Mesothelial cell of epicardium (in vitro differentiated cells): Measurements from ENCODE around the gene RNF157. TPM values are rescaled to one million over a fixed set of nuclear protein-coding genes. Genes with fewer than 3 reads are reported as not detected.

ENCODE experiments used
- DNase-seq, 2 experiments: peaks; one replicate each; pipeline ENCODE4 v3.0.0; 2021; ENCODE audit warnings: low spot score in 2 of 2; ENCODE audit not compliant: unreplicated experiment in 2 of 2
- H3K27ac Mint-ChIP-seq: 2 replicates; pipeline ENCODE4 v1.8.0; 2021; ENCODE audit warnings: mixed read lengths
- H3K27me3 Mint-ChIP-seq: 2 replicates; pipeline ENCODE4 v1.8.0; 2021; ENCODE audit warnings: low read depth, mixed read lengths
- H3K36me3 Mint-ChIP-seq: 2 replicates; pipeline ENCODE4 v1.8.0; 2021; ENCODE audit warnings: mixed read lengths
- H3K4me1 Mint-ChIP-seq: 2 replicates; pipeline ENCODE4 v1.8.0; 2021; ENCODE audit warnings: mixed read lengths
- H3K4me3 Mint-ChIP-seq: 2 replicates; pipeline ENCODE4 v1.8.0; 2021; ENCODE audit warnings: mild to moderate bottlenecking, moderate library complexity, mixed read lengths
- H3K9me3 Mint-ChIP-seq: 2 replicates; pipeline ENCODE4 v1.8.0; 2021; ENCODE audit warnings: mixed read lengths
- CTCF ChIP-seq: fragments of 200-600 bp; sonication (generic); IDR thresholded peaks from one replicate; pipeline ENCODE4 v1.5.0; 2021; ENCODE audit warnings: antibody characterized with exemption; ENCODE audit not compliant: unreplicated experiment
- microRNA-seq: library from miRNA; unstranded; fragments of <30 nt; microRNA quantifications from one replicate; pipeline ENCODE4 v1.2.0, GENCODE V29; 2021; ENCODE audit warnings: inconsistent platforms, mixed read lengths
- total RNA-seq: library from RNA; stranded (reverse); gene quantifications from 3 replicates; pipeline ENCODE4 v1.2.1, GENCODE V29; 2021

Gene RNF157
- total RNA-seq, 1 donor from 2014 or later = 8.0 TPM

- Mint-ChIP-seq H3K27me3 (no peaks in the 10 kb centered on the region), H3K36me3 (peaks cover 38% of the 10 kb centered on the region), H3K27ac (no peak overlapping the region), H3K9me3 (no peaks in the 10 kb centered on the region), H3K4me1 (no peaks in the 10 kb centered on the region), H3K4me3 (no peak overlapping the region)
- DNase-seq = no peak
- no peak for TF ChIP-seq CTCF
Measured at GRCh38 chr17:76094046-76094445, 146.2 kb downstream of the RNF157 start.

- no peak for DNase-seq
- no peak for TF ChIP-seq CTCF
- Mint-ChIP-seq H3K36me3 (peaks cover 37% of the 10 kb centered on the region), H3K27ac (no peak overlapping the region), H3K9me3 (no peaks in the 10 kb centered on the region), H3K27me3 (no peaks in the 10 kb centered on the region), H3K4me1 (no peaks in the 10 kb centered on the region), H3K4me3 (no peak overlapping the region)
Measured at GRCh38 chr17:76092526-76093413, 147.5 kb downstream of the RNF157 start.

Small RNAs within 50 kb of the gene (microRNA-seq; reads per million reads assigned to microRNA genes)
- 9.4 reads per million, percentile 31 among the genes with 10 or more reads in this experiment for gene MIR6868

Other genes with a start within 250 kb of the RNF157 start
- gene CDK3, start 239.6 kb downstream of the RNF157 start, total RNA-seq = 34.7 to 36.5 TPM (median 34.9 TPM) in 3 replicates
- gene EVPL, start 213.2 kb downstream of the RNF157 start, total RNA-seq = 0.16 to 0.47 TPM (median 0.25 TPM) in 3 replicates
- gene SRP68, start 168.0 kb downstream of the RNF157 start, total RNA-seq = 74.9 to 80.5 TPM (median 80.1 TPM) in 3 replicates
- gene GALR2, start 165.7 kb downstream of the RNF157 start, total RNA-seq = not detected in 3 replicates
- gene ZACN, start 161.3 kb downstream of the RNF157 start, total RNA-seq = 0.18 TPM in 1 of 3 replicates, not detected in the others
- 254 to 261 TPM (median 258 TPM) in 3 replicates for gene EXOC7, start 136.7 kb downstream of the RNF157 start, total RNA-seq
- gene FOXJ1, start 99.2 kb downstream of the RNF157 start, total RNA-seq = 2.0 to 2.1 TPM (median 2.1 TPM) in 3 replicates
- 25.3 to 26.4 TPM (median 25.7 TPM) in 3 replicates for gene UBALD2, start 24.9 kb upstream of the RNF157 start, total RNA-seq
- 7.2 to 8.6 TPM (median 7.7 TPM) in 3 replicates for gene QRICH2, start 67.8 kb upstream of the RNF157 start, total RNA-seq
- gene PRPSAP1, start 113.4 kb upstream of the RNF157 start, total RNA-seq = 51.3 to 57.7 TPM (median 57.6 TPM) in 3 replicates
- 1.7 to 2.0 TPM (median 1.9 TPM) in 3 replicates for gene SPHK1, start 144.1 kb upstream of the RNF157 start, total RNA-seq
- gene UBE2O, start 212.7 kb upstream of the RNF157 start, total RNA-seq = 42.7 to 46.3 TPM (median 44.3 TPM) in 3 replicates
- 0.22 to 0.40 TPM in 2 of 3 replicates, not detected in the other for gene AANAT, start 227.1 kb upstream of the RNF157 start, total RNA-seq